HepG2 (cell line): ENCODE results near the gene DSCAML1.

Experiments
- IRX3 ChIP-seq: sonication (generic); formaldehyde crosslinking; IDR thresholded peaks from 2 replicates; pipeline ENCODE4 v1.8.1; 2023; ENCODE audit warnings: mild to moderate bottlenecking, low read depth, missing genetic modification reagents, borderline replicate concordance
- MAFK ChIP-seq, 2 experiments: IDR thresholded peaks in 1 of 2; conservative IDR thresholded peaks in 1 of 2; 2 replicates each; pipeline ENCODE4 v1.6.1; 2011; ENCODE audit warnings: improper control_type of control experiment in 2 of 2, low read length in 2 of 2
- POLR2A ChIP-seq, 2 experiments: IDR thresholded peaks; 2 replicates each; pipeline ENCODE4 v1.6.1; 2011; ENCODE audit warnings: low read depth in 2 of 2, low read length in 2 of 2, mild to moderate bottlenecking in 1 of 2, moderate library complexity in 1 of 2; ENCODE audit not compliant: insufficient read depth in 1 of 2
- RBFOX2 ChIP-seq: fragments of 200-400 bp; formaldehyde crosslinking; IDR thresholded peaks from 2 replicates; pipeline ENCODE4 v1.6.1; 2017; ENCODE audit warnings: low read depth, mild to moderate bottlenecking, low read length
- RBM22 ChIP-seq: fragments of 200-400 bp; formaldehyde crosslinking; optimal IDR thresholded peaks from 2 replicates; pipeline ENCODE3; 2017; ENCODE audit warnings: mild to moderate bottlenecking, low read length, moderate library complexity
- YY1 ChIP-seq: IDR thresholded peaks from 2 replicates; pipeline ENCODE4 v1.6.1; 2011; ENCODE audit warnings: low read length, low read depth, moderate library complexity, mild to moderate bottlenecking; ENCODE audit not compliant: insufficient read depth, insufficient replicate concordance
- TF ChIP-seq, protein P1 (sequence below): sonication (generic); formaldehyde crosslinking; IDR thresholded peaks from 2 replicates; pipeline ENCODE4 v1.5.0; 2020; ENCODE audit warnings: mild to moderate bottlenecking, missing genetic modification reagents, moderate library complexity
- TF ChIP-seq, protein P2 (sequence below): sonication (generic); formaldehyde crosslinking; IDR thresholded peaks from 2 replicates; pipeline ENCODE4 v1.4.0; 2020; ENCODE audit warnings: missing genetic modification reagents

DNA sequence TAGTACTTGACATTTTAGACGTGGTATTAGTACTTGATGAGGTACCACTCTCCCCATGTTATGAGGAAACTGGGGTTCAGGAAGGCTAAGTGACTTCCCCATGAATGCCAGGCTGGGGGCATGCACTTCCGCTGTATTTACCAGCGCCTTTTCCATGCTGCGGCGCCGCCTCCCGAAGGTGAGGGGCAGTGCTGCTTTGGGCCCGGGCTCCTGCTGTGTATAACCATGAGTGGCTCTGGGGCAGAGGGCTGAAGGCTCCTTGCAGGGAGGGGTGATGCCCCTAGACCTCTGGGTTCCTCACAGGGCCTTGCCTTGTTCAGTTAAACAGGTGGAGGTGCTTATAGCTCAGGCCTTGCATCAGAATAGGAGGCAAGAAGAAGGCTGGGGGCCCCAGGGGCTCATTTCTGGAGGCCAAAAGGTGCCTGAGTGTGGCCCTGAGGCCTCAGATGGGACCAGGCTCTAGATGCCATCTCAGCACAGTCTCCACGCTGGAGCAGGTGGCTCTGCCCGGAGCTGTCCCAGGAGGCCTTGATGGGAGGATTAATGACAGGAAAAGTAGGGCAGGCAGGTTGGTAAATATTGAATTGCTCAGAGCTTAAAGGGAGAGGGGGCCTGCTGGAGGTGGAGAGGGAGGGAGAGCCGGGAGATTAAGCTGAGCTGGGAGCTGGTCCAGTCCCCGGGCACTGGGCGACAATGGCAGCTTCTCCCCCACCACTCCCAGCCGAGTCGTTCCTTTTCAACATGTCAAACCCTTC is 339.8 kb downstream of the DSCAML1 start:
- no peak for TF ChIP-seq POLR2A (IDR thresholded peaks at IDR 0.05; ENCODE audit: insufficient read depth in 1 of 2, low read depth in 2 of 2, low read length in 2 of 2)
- TF ChIP-seq RBFOX2 = no peak
- TF ChIP-seq, protein P1, sequence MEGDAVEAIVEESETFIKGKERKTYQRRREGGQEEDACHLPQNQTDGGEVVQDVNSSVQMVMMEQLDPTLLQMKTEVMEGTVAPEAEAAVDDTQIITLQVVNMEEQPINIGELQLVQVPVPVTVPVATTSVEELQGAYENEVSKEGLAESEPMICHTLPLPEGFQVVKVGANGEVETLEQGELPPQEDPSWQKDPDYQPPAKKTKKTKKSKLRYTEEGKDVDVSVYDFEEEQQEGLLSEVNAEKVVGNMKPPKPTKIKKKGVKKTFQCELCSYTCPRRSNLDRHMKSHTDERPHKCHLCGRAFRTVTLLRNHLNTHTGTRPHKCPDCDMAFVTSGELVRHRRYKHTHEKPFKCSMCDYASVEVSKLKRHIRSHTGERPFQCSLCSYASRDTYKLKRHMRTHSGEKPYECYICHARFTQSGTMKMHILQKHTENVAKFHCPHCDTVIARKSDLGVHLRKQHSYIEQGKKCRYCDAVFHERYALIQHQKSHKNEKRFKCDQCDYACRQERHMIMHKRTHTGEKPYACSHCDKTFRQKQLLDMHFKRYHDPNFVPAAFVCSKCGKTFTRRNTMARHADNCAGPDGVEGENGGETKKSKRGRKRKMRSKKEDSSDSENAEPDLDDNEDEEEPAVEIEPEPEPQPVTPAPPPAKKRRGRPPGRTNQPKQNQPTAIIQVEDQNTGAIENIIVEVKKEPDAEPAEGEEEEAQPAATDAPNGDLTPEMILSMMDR = no peak
- no peak for TF ChIP-seq RBM22
- no peak for TF ChIP-seq YY1
- TF ChIP-seq, protein P2, sequence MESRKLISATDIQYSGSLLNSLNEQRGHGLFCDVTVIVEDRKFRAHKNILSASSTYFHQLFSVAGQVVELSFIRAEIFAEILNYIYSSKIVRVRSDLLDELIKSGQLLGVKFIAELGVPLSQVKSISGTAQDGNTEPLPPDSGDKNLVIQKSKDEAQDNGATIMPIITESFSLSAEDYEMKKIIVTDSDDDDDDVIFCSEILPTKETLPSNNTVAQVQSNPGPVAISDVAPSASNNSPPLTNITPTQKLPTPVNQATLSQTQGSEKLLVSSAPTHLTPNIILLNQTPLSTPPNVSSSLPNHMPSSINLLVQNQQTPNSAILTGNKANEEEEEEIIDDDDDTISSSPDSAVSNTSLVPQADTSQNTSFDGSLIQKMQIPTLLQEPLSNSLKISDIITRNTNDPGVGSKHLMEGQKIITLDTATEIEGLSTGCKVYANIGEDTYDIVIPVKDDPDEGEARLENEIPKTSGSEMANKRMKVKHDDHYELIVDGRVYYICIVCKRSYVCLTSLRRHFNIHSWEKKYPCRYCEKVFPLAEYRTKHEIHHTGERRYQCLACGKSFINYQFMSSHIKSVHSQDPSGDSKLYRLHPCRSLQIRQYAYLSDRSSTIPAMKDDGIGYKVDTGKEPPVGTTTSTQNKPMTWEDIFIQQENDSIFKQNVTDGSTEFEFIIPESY = no peak
- TF ChIP-seq IRX3 = no peak
- no peak for TF ChIP-seq MAFK (conservative IDR thresholded peaks at IDR 0.05 in 1 of 2, IDR thresholded peaks at IDR 0.05 in 1 of 2; ENCODE audit: low read length in 2 of 2)
